Measurements from ENCODE around the gene RRAGD. TPM values are rescaled to one million over a fixed set of nuclear protein-coding genes. Genes with fewer than 3 reads are reported as not detected.

Gene RRAGD
- total and polyA plus RNA-seq, 2 of the 8 experiments (the other 6 are each of a cell fraction or from before 2014, with no cell fraction given): 7.2 to 30.8 TPM

GRCh38 chr6:89379281-89379680 lies 32.8 kb downstream of the RRAGD start:
- H3K4me3 ChIP-seq (ENCODE audit: extremely low read depth in 1 of 4, insufficient read depth in 2 of 4, low read depth in 3 of 4, low read length in 4 of 4): no peak overlapping the region
- CTCF ChIA-PET (ENCODE audit: partially characterized antibody): interaction anchor here (0.7 to 2.0 kb wide), 4 partner anchors 12 to 169 kb away, joined by 3 to 10 read pairs (median 6); no protein-coding TSS in a partner anchor
- no peaks in the 10 kb centered on the region for H3K9me3 ChIP-seq (ENCODE audit: insufficient read depth in 2 of 2, low read depth in 1 of 2, low read length in 1 of 2)
- WGBS, 2 experiments (ENCODE audit: extremely low coverage in 1 of 2, insufficient coverage in 1 of 2, insufficient read length in 1 of 2, insufficient replicate concordance in 2 of 2, low coverage in 1 of 2, low lambda C conversion rate in 2 of 2, missing lambda C conversion rate in 1 of 2): 94% methylated on average over 5 of the region's 5 CpGs; no CpG with 5 or more reads in 1 of the 2 experiments
- no peak overlapping the region for H3K9ac ChIP-seq (replicated peaks in 1 of 4; ENCODE audit: extremely low read depth in 1 of 4, low read depth in 3 of 4, low read length in 3 of 4)
- H3K79me1 ChIP-seq (ENCODE audit: low read depth, low read length): no peaks in the 10 kb centered on the region
- H3K79me2 ChIP-seq (ENCODE audit: control insufficient read depth in 1 of 2, insufficient read depth in 2 of 2, low read length in 2 of 2): no peaks in the 10 kb centered on the region
- H3K23me2 ChIP-seq (ENCODE audit: low read depth, low read length): no peaks in the 10 kb centered on the region; the same call in 1 of the 2 replicates
- H2AFZ ChIP-seq (ENCODE audit: low read length): no peak overlapping the region
- H4K20me1 ChIP-seq (replicated peaks in 1 of 2; ENCODE audit: control insufficient read depth in 1 of 2, insufficient read depth in 2 of 2, low read length in 2 of 2): no peaks in the 10 kb centered on the region
- H4K8ac ChIP-seq (ENCODE audit: extremely low read depth, insufficient read depth, low read length): no peak overlapping the region
- H2BK15ac ChIP-seq (ENCODE audit: low read length): no peak overlapping the region
- no peaks in the 10 kb centered on the region for H3K27me3 ChIP-seq (replicated peaks in 1 of 4; ENCODE audit: control insufficient read depth in 3 of 4, extremely low read depth in 1 of 4, insufficient read depth in 3 of 4, low read length in 3 of 4)
- H2BK5ac ChIP-seq (ENCODE audit: low read depth, low read length): no peak overlapping the region
- no peak overlapping the region for H4K91ac ChIP-seq (replicated peaks; ENCODE audit: insufficient read length, low read length)
- no peak for FAIRE-seq
- H4K5ac ChIP-seq (ENCODE audit: insufficient read length, low read depth, low read length): no peak overlapping the region
- no peaks in the 10 kb centered on the region for H3K36me3 ChIP-seq (ENCODE audit: control insufficient read depth in 2 of 4, insufficient read depth in 4 of 4, low read length in 3 of 4)
- no peak overlapping the region for H3K23ac ChIP-seq (ENCODE audit: insufficient read length)
- no peak for DNase-seq (ENCODE audit: low read depth in 1 of 2, low spot score in 2 of 2)
- no peak overlapping the region for H2BK120ac ChIP-seq (replicated peaks; ENCODE audit: low read depth, low read length)
- peaks cover 0 to 7% (median 4%) of the 10 kb centered on the region in 4 experiments; a peak in 4 of 7 replicates for H3K4me1 ChIP-seq (replicated peaks in 1 of 4; ENCODE audit: control insufficient read depth in 3 of 4, insufficient read depth in 4 of 4, low read length in 3 of 4)
- POLR2A ChIA-PET (ENCODE audit: partially characterized antibody): no interaction called here
- H3K56ac ChIP-seq (replicated peaks; ENCODE audit: insufficient read length, low read depth, low read length): no peak overlapping the region
- no peak overlapping the region for H3K4me2 ChIP-seq (ENCODE audit: insufficient read depth in 1 of 2, low read depth in 2 of 2, low read length in 2 of 2)
- H3K27ac ChIP-seq (ENCODE audit: low read depth, low read length): no peak overlapping the region
- H2AK5ac ChIP-seq (ENCODE audit: low read depth, low read length): no peak overlapping the region
- no peak overlapping the region for H2BK20ac ChIP-seq (ENCODE audit: low read length)
- H3K18ac ChIP-seq (ENCODE audit: extremely low read depth, low read length): no peak overlapping the region
- H2BK12ac ChIP-seq (ENCODE audit: low read depth, low read length): no peak overlapping the region
- no peak overlapping the region for H3K14ac ChIP-seq (ENCODE audit: insufficient read length)
- H3K4ac ChIP-seq (replicated peaks; ENCODE audit: insufficient read length, low read depth, low read length): no peak overlapping the region
- TF ChIP-seq CBX5 (IDR thresholded peaks at IDR 0.05; ENCODE audit: low read depth, low read length) (no peak), E2F6 (IDR thresholded peaks at IDR 0.05) (no peak), SP4 (IDR thresholded peaks at IDR 0.05; ENCODE audit: low read length) (no peak), JUN (IDR thresholded peaks at IDR 0.05; ENCODE audit: low read depth, low read length) (no peak), BCL11A (IDR thresholded peaks at IDR 0.05; ENCODE audit: low read depth in 2 of 2, low read length in 2 of 2) (no peak), ZNF274 (IDR thresholded peaks at IDR 0.05; ENCODE audit: borderline replicate concordance, extremely low read depth, low read length) (no peak), NANOG (IDR thresholded peaks at IDR 0.05; ENCODE audit: insufficient read depth, low read depth, low read length, poor library complexity, severe bottlenecking) (no peak), SIX5 (IDR thresholded peaks at IDR 0.05; ENCODE audit: low read depth, low read length) (no peak), RXRA (IDR thresholded peaks at IDR 0.05; ENCODE audit: insufficient read depth, low read depth, low read length) (no peak), SP2 (IDR thresholded peaks at IDR 0.05; ENCODE audit: low read length) (no peak), CTCF (IDR thresholded peaks at IDR 0.05; ENCODE audit: control extremely low read depth in 1 of 3, insufficient read depth in 1 of 3, low read depth in 1 of 3, low read length in 3 of 3) (no peak)
